ENCODE measurements around the gene MICALL1.
"Not testable (repeated sequence)": the region's sequence is repeated elsewhere in the genome, so short reads cannot be mapped to it uniquely, and the experiment has no call there.

MICALL1 gene

DNA sequence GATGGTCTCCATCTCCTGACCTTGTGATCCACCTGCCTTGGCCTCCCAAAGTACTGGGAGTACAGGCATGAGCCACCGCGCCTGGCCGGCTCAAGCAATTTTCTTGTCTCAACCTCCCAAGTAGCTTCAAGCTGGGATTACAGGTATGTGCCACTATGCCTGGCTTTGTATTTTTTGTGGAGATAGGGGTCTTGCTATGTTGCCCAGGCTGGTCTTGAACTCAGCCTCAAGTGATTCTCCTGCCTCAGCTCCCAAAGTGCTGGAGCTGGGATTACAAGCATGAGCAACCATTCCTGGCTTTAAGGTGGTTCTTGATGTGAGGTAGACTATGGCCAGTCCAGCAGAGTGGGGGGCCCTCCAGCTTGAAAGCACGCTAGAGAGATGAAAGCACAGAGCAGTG lies 55.0 kb downstream of the MICALL1 start:
- no peak for DNase-seq

DNA sequence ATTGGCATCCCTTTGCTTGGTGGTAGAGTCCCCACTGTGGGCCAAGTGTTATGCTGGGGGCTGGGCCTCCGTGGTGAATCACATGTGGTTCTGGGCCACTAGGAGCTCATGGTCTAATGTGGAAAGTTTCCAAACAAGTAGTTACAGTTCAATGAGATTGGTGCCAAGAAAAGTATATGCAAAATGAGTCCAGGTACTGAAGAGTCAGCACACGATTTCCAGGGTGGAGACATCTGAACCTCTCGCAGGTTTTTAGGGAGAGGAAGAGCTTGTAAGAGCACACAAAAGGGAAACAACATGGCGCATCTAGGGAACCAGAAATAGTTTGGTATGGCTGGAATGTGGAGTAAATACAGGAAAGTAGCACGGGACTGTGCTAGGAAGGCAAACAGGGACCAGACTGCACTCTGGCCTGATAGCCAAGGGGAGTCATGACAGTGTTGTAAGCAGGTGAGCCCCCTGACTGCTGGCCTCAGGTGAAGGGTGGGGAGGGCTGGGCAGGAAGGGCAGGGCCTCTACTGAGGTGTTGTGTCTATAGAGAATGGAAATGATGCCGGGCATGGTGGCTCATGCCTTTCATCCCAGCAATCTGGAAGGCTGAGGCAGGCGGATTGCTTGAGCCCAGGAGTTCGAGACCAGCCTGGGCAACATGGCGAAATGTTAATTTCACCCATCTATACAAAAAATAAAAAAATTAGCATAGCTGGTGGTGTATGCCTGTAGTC lies 60.0 kb downstream of the MICALL1 start:
- DNase-seq: no peak

DNA sequence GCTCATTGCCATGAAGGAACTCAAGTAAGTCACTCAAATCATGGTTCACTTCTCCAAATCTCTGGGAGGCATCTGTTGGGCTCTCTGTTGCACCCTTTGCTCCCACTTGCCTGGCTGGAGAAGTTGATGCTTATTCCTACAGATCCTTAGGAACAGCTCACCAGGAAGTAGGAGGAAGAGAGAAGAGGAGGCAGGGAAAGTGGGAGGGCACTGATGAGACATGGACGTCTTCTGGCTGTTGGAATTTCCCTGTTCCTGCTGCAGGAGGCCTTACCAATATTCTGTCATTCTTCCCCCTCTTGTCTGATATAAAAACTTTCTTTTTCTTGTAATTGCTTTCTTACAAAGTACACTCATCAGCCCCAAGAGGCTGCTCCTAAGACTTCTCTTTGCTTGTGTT lies 61.0 kb downstream of the MICALL1 start:
- DNase-seq: no peak

DNA sequence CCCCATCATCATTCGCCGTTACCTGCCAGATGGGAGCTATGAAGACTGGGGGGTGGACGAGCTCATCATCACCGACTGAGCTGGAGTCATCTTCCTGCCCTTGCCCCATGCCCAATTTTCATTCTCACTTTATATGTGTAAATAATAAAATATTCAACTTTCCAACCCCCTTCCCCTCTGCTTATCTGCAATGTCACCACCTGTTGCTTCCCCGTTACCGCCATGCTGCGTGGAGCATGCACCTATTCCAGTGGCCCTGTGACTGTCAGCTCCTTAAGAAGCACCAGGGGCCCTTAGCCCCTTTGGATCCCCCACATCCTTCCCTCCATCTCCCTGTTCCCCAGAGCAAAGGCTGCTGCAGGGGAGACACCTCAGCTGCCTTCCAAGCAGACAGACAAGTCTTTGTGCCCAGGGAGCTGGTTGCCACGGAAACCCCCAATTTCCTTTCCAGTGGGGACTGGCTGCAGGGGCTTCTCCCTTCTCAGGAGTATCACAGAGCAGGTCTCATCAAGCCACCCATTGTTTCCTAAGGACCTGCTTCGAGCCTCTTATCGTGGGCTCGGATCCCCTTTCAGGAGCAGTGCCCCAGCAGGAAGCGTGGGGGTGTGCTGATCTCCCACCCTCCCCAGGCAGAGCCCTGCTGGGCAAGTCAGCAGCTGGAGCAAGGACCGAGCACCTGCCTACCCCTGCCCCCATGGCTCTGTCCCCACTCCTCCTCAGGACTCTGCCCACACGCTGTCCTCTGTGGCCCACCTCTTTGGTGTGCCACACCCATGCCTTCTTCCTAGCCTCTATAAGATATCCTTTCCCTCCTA lies 61.7 kb downstream of the MICALL1 start:
- DNase-seq: no peak

DNA sequence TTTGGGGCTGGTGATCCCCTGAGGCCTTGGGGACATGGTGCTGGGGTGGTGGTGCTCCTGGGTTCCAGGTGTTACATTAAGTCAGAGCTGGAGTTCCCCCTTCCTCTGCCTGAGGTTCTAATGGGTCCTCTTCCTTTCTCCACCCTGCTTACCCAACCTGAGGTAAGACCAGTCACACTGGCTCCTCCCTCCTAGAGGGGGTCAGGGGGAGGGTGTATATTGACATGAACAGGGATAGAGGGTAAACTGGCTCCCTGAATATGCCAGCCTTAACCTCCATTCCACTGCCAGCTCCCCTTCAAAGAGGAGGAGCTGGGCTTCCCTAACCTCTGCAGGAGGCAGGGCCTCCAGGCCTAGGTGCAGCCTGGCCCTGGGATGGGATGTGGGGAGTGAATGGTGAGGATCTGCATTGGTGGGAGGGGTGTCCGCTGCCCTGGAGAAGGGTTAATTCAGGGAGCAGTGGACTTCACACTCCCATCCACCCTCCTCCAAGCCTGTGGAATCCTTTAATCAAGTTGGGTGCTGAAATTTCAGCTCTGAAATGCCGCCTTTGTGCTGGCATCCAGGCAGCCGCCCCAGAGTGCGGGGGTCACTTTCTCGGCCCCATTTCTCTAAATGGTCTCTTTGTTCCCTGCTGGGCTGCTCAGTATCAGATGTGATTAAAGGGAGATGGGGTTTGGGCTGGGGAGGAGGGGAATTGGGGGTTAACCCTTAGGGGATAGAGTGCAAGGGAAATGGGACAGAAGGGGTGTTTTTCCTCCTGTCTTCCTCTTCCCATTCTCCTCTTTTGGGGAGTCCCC lies 62.6 kb downstream of the MICALL1 start:
- no peak for DNase-seq

DNA sequence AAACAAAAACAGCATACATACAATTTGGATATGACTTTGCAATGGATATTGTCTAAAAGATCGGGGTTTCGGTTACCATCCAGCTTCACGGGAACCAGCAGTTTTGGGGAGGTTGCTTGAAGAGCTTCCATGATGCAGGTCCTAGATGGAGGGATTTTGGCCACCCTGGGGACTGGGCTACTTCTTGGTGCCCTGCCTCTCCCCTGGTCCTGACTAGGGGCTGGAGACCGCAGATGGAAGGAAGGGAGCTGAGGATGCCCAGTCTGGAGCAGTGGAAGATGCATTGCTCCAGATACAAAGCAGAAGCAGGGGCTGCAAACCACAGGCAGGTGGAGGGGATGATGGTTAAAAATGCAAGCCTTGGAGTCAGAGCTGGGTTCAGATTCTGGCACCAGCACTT lies 64.8 kb downstream of the MICALL1 start:
- no peak for DNase-seq

DNA sequence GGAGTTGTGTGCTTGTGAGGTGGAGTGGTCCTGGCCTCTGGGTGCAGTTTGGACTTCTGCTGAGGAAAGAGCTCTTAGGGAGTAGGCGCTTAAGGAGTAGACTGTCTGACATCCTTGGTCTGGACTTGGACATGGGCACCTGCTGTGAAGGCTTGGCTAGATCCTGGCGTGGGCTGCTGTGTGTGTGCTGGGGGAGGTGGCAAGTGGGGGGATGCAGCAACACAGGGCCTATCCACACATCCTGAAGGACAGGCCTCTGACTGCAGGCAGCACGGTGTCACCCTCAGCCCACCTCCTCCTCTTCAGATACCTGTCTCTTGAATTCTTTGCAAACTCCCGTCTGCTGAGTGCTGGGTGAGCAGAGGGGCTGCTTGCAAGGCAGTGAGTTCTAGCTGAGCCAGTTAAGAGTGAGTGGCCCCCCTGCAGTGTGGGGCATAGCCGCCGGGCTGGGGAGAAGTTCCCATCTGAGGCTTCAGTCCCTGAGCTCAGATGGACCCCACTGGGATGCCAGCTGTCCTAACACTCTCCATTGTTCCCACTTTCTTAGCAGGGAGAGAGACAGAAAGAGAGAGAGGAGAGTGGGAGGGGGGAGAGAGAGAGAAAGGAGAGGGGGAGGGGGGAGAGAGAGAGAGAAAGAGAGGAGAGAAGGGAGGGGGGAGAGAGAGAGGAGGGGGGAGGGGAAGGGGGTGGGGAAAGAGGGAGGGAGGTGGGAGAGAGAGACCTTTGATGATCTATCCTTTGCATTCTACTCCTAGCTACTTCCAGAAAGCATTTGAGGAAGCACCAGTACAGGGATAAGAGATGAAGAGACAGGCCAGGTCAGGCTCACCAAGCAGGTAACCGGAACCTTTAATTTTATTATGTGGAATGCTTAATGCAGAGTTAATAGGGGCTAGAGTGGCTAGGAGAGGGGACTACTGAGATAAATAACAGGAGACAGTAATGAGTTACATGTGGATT lies 65.7 kb downstream of the MICALL1 start:
- DNase-seq: no peak

DNA sequence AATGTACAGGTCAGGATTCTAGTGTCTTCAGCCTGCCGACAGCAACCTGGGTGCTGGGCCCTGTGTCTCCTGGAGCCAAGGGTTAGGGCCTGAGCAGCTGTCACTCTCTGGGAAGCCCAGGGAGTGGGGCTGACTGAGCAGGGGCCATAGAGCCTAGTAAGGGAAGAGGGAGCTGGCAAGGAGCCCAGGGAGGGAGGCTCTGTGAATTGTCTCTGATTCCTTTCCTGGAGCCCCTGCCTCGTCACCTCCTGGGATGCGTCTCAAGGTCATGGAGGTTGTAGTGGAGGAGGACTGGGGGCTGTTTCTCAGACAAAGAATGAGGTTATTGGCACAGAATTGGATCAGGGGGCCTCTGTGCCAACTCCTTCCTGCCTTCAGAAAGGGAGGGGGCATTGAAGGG lies 66.4 kb downstream of the MICALL1 start:
- no peak for DNase-seq

DNA sequence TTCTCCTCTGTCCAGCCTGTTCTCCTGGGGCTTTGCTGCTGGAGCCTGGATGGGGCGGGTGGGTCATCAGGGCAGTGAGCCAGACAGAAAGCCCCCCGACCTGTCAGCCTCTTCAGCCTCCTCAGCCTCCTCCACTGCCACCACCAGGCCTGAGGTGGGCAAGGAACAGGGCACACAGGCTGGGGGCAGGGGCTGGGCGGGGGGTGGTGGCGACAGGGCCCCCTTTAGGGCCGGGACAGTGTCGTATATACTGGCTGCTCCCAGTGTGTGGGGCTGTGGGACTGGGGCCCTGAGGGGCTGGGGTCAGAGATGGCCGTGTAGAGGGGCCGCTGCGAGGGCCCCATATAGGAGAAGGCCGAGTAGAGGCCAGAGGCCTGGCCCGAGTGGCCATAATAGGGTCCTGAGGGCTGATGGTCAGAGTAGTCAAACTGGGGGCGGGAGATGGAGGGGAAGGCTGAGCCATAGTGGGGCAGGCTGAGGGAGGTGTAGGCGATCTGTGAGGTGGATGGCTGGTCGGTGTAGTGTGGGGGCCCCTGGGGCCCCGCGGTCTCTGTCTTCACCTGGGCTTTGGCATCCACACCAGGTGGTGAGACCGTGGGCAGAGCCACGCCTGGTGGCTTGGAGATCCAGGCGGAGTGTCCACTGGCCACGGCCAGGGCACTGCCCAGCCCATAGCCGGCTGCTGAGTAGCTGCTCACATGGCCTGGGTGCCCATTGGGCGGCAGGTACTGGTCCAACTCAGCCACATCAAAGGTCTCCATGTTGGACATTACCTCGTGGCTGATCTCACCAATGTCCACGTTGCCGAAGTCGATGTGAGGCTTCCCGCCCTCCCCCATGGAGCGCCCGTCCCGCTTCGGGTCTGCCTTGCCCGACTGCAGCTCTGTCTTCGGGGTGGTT lies 67.4 kb downstream of the MICALL1 start:
- DNase-seq: no peak

DNA sequence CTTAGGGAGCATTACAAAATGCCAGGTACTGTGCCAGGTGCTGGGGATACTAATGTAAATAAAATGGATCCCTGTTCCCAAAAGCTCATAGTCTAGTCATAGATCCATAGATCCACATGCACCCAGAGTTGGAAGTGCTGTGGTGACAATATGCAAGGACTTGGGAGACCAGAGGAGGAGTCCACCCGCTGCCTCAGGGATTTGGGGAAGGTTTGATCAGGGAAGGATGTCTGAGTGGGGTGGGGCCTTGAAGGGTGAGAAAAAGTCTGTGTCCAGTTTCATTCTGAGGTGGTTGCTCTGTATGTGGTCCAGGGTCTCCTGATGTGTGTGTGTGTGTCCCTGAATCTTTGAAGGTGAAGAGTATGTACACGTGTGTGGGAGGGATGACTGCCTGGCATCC lies 69.1 kb downstream of the MICALL1 start:
- no peak for DNase-seq

DNA sequence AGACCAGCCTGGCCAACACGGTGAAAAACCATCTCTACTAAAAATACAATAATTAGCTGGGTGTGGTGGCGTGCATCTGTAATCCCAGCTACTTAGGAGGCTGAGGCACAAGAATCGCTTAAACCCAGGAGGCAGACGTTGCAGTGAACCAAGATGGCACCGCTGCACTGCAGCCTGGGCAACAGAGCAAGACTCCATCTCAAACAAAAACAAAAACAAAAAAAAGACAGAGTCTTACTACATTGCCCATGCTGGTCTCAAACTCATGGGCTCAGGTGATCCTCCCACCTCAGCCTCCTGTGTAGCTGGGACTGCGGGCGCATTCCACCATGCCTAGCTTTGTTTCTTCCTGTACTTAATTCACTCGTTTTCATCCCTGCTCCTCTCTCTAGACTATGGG lies 69.9 kb downstream of the MICALL1 start:
- not testable (repeated sequence) for DNase-seq

DNA sequence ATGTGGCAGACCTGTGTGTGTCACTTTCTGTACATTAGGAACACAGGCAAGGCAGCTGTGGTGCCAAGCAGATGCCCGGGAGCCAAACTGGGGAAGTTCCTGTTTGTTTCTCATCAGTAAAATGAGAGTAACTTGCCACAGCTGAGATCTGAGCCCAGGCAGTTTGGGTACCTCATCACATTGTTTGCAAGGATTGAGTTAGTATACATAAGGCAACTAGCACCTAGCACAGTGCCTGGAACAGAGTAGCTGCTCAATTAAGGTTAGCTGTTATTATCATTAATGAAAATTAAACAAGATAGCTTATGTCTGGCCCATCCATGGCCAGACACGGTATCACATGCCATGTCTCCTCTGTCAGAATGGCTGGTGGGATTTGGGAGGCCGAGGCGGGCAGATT lies 70.5 kb downstream of the MICALL1 start:
- DNase-seq: no peak

DNA sequence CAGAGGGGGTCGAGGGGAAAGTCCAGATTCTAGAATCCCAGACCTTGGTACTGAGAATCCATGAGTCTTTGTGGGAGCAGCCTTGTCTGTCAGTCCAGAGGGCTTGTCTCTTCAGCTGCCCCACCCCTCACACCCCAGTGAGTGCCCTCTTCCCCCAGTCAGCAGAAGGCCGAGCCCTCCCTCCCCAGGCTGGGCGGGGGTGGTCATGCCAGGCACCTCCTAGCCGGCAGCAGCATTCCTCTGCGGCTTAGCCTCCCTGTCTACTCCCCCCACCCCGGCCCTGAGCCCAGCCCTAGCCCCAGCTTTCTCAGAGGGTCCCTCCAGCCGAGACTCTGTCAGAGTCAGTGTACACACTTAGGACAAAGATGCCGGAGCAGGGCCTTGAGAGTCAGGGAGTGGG lies 73.7 kb downstream of the MICALL1 start:
- no peak for DNase-seq

DNA sequence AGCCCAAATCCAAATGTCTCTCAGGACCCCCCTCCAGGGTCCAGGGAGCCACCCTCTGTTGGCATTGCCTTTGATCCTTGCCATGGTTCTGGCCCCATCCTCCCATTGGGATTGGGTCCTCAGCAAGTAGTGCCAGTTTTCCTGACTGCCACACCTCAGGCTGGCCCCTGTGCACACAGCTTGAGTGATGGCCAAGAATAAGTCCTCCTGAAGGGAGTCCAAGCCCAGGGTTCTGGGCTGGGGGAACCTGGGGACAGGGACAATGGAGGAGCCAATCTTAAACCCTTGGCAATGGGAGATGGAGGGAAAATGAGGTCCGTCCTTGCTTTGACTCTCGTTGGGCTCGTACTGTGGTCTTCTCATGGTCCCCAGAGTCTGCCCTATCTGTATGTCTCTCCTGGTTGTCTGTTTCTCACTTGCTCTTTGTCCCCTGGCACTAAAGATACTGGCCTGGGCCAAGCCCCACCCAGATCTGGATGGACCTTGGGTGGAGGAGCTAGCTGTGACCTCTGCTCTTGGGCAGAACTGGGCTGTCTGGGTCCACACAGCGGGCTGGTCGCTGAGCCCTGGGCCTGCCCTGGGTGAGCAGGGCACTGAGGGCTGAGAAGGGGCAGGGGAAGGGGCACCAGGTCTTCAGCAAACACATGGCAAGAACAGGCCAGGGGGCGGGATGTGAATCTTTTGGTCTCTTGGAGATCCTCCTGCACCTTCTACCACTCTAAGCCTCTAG lies 75.3 kb downstream of the MICALL1 start:
- no peak for DNase-seq

DNA sequence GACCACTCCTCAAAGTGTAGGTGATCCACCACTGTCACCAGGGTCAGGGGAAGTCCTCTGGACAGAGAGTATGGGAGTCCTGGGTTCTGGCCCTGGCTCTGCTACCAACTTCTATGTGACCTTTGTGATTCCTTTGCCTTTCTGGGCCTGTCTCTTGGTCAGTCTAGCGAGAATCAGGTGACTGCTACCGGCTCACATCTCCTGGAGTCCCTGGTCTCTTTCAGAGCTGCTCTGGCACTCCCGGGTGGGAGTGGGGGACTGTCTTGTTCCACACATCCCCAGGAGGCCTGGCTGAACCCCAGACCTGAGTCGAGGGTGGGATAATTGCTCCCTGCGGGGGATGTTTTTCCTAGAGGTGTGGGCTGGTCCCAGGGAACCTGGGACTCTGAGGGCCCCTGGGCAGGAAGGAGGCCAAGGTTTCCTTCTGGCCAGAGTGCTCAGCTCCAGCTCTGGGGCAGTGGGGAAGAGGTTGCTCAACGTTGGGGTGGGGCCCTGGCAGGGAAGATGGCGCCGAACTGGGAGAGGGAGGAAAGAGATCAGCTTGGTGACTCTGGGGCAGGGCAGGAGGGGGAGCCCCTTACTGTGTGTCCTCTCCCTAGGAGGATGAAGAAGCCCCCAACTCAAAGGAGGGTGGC lies 76.2 kb downstream of the MICALL1 start:
- DNase-seq: no peak

DNA sequence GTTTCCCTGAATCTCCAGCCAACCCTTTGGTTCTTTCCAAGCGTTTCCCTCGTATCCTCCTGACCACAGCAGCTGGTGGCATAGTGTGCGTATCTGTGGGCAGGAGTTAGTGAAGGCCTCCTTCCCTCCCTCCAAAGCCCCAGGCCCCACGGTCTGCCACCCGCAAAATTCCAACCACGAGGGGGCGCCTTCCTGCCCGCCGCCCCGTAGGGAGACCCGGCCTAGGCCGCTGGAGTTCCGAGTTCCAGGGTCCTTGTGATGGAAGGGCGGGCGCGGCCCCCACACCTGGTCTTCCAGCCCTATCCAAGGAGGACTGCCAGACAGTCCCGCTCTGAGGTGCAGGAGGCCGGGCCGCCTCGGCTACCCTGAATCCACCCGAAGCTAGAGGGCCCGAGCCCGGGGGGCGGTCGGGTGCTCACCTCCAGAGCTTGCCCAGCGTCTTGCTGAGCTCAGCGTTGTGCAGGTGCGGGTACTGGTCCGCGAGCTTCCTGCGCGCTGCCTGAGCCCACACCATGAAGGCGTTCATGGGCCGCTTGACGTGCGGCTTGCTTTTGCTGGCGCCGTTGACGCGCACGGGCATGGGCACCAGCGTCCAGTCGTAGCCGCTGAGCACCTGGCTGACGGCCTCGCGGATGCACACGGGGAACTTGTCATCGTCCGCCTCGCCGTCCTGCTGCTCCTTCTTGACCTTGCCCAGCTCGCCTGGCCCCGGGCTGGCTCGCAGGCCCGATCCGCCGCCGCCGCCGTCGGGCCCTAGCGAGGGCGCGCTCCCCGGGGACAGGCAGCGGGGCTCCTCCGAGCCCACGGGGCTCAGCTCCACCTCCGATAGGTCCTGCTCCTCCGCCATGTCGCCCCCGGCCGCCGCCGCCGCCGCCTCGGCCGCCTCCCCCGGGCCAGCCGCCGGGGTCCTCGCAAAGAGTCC lies 77.1 kb downstream of the MICALL1 start:
- no peak for DNase-seq

DNA sequence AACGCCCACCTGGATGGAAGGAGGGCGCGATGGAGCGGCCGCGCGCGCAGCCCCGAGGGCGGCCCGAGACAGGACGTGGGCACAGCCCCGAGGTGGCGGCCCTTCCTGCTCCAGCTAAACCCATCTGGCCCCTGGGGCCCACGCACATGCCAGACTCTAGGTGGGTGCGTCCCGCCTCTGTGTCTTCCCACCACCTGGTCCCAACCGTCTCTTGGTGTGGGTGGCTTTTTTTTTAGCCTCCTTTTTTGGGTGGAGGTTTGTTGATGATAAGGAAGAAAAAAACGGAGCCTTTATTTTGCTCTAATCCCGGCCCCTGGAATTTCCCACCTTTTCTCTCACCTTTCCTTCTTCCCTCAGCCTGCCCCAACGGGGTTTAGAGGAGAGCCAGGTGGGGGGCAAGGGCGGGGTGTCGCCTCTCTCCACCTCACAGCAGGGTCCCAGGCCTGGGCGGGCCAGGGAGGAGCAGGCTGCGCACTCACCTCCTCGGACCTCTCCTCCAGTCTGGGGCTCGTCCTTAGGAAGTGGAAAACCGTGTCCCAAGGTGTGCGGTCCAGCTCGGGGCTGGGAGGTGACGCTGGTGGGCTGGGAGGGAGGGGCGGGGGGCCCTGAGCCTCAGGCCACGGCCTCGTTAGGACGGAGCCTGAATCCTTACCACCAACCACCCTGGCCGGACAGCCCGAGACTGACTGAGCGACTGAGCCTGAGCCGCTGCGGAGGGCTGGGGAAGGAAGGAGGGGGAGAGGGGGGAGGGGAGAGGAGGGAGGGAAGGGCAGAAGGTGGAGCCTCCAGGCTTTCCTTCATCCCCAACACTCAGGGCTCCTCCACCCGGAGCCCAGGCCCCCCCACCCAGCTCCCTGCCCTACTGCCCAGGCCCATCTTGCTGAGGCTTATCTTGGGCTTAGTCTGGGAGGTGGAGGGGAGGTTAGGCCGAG lies 78.0 kb downstream of the MICALL1 start, which contains the start of gene SOX10:
Gene SOX10, minus strand, starts transcription at position 696 of the 932 bp plus-strand sequence. CDS start 771 bp downstream, outside the sequence.
- no peak for DNase-seq

All from AML-193 (cell line).